Measurements from ENCODE around the gene SS18.

The SS18 gene

GRCh38 chr18:26085056-26085455 is 5.4 kb downstream of the SS18 start:
- no peak for DNase-seq (ENCODE audit: extremely low spot score)
- CTCF ChIA-PET = no interaction called here
- POLR2A ChIA-PET = no interaction called here
- TF ChIP-seq ZNF384 (IDR thresholded peaks at IDR 0.05) (no peak), HDGF (IDR thresholded peaks at IDR 0.05; ENCODE audit: borderline replicate concordance) (no peak), CTBP1 (IDR thresholded peaks at IDR 0.05; ENCODE audit: borderline replicate concordance) (no peak), TARDBP (IDR thresholded peaks at IDR 0.05) (no peak), FOXM1 (IDR thresholded peaks at IDR 0.05; ENCODE audit: borderline replicate concordance) (no peak), SP1 (IDR thresholded peaks at IDR 0.05) (no peak), SUZ12 (IDR thresholded peaks at IDR 0.05) (no peak)

GRCh38 chr18:26083099-26083498 is 7.3 kb downstream of the SS18 start:
- POLR2A ChIA-PET = no interaction called here
- no peak for TF ChIP-seq HDGF (IDR thresholded peaks at IDR 0.05; ENCODE audit: borderline replicate concordance)
- TF ChIP-seq L3MBTL2 (conservative IDR thresholded peaks at IDR 0.05) = no peak
- no peak for TF ChIP-seq FOXA1 (IDR thresholded peaks at IDR 0.05)
- TF ChIP-seq FOXK2 (IDR thresholded peaks at IDR 0.05) = no peak

GRCh38 chr18:26082475-26082874 is 7.9 kb downstream of the SS18 start:
- CTCF ChIA-PET = no interaction called here
- POLR2A ChIA-PET = no interaction called here
- DNase-seq (ENCODE audit: extremely low spot score) = no peak
- TF ChIP-seq ZNF384 (IDR thresholded peaks at IDR 0.05) (no peak), FOXM1 (IDR thresholded peaks at IDR 0.05; ENCODE audit: borderline replicate concordance) (no peak), SP1 (IDR thresholded peaks at IDR 0.05) (no peak), TARDBP (IDR thresholded peaks at IDR 0.05) (no peak), L3MBTL2 (conservative IDR thresholded peaks at IDR 0.05) (no peak), ELF4 (IDR thresholded peaks at IDR 0.05) (no peak), CTBP1 (IDR thresholded peaks at IDR 0.05; ENCODE audit: borderline replicate concordance) (no peak), ARNT (IDR thresholded peaks at IDR 0.05) (no peak)

More at GRCh38 chr18:26083099-26083498, 7.3 kb downstream of the SS18 start:
- DNase-seq (ENCODE audit: extremely low spot score) = no peak
- CTCF ChIA-PET = no interaction called here

DNA sequence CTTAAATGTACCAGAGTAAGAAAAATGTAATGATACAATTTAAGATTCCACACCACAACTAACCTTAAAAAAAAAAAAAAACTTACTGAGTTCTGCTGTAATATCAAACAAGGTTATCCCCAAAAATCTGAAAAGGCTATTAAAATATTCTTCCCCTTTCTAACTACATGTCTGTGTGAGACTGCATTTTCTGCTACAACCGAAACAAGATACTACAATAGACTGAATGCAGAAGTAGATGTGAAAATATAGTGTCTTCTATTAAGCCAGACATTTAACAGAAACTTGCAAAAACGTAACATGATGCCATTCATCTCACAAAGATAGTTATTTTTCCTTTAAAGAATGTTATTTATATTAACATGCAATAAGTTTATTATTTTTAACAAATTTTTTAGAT is 16.2 kb downstream of the SS18 start:
- ChIA-PET CTCF (no interaction called here), POLR2A (no interaction called here)
- TF ChIP-seq NFRKB (IDR thresholded peaks at IDR 0.05) (no peak), LEF1 (IDR thresholded peaks at IDR 0.05; ENCODE audit: borderline replicate concordance) (no peak), CTBP1 (IDR thresholded peaks at IDR 0.05; ENCODE audit: borderline replicate concordance) (no peak), TARDBP (IDR thresholded peaks at IDR 0.05) (no peak), SP1 (IDR thresholded peaks at IDR 0.05) (no peak), PKNOX1 (IDR thresholded peaks at IDR 0.05) (no peak), SUZ12 (IDR thresholded peaks at IDR 0.05) (no peak), FOXM1 (IDR thresholded peaks at IDR 0.05; ENCODE audit: borderline replicate concordance) (no peak), FOXK2 (IDR thresholded peaks at IDR 0.05) (no peak), HDGF (IDR thresholded peaks at IDR 0.05; ENCODE audit: borderline replicate concordance) (no peak), BHLHE40 (IDR thresholded peaks at IDR 0.05; ENCODE audit: borderline replicate concordance) (no peak)
- no peak for DNase-seq (ENCODE audit: extremely low spot score)

GRCh38 chr18:26073758-26074157 is 16.7 kb downstream of the SS18 start:
- DNase-seq (ENCODE audit: extremely low spot score) = no peak
- ChIA-PET POLR2A (no interaction called here), CTCF (no interaction called here)
- no peak for TF ChIP-seq CTBP1 (IDR thresholded peaks at IDR 0.05; ENCODE audit: borderline replicate concordance)

DNA sequence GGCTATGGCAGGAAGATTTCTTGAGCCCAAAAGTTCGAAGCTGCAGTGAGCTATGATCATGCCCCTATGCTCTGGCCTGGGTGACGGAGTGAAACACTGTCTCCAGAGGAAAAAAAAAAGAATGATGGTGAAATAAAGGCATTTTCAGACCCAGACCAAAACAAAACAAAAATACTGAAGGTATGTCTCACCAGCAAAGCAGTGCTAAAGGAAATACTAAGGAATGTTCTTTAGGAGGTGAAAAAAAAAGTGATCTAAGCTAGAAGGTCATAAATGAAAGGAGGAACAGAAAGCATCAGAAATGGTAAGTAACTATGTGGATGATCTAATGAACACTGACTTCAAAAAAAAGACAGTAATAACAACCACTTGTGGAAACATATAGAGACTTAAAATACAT is 18.7 kb downstream of the SS18 start:
- DNase-seq (ENCODE audit: extremely low spot score) = no peak
- ChIA-PET CTCF (no interaction called here), POLR2A (no interaction called here)
- TF ChIP-seq ZNF384 (IDR thresholded peaks at IDR 0.05) (no peak), CTBP1 (IDR thresholded peaks at IDR 0.05; ENCODE audit: borderline replicate concordance) (no peak), ELF4 (IDR thresholded peaks at IDR 0.05) (no peak), HDGF (IDR thresholded peaks at IDR 0.05; ENCODE audit: borderline replicate concordance) (no peak), TARDBP (IDR thresholded peaks at IDR 0.05) (no peak), NFRKB (IDR thresholded peaks at IDR 0.05) (no peak), FOXK2 (IDR thresholded peaks at IDR 0.05) (no peak), L3MBTL2 (conservative IDR thresholded peaks at IDR 0.05) (no peak), SUZ12 (IDR thresholded peaks at IDR 0.05) (no peak), FOXM1 (IDR thresholded peaks at IDR 0.05; ENCODE audit: borderline replicate concordance) (no peak), ARNT (IDR thresholded peaks at IDR 0.05) (no peak), PKNOX1 (IDR thresholded peaks at IDR 0.05) (no peak), FOXA1 (IDR thresholded peaks at IDR 0.05) (no peak)

GRCh38 chr18:26071020-26071419 is 19.4 kb downstream of the SS18 start:
- CTCF ChIA-PET = no interaction called here
- POLR2A ChIA-PET = no interaction called here
- TF ChIP-seq FOXA1 (IDR thresholded peaks at IDR 0.05) = no peak
- TF ChIP-seq BHLHE40 (IDR thresholded peaks at IDR 0.05; ENCODE audit: borderline replicate concordance) = no peak
- no peak for TF ChIP-seq CTBP1 (IDR thresholded peaks at IDR 0.05; ENCODE audit: borderline replicate concordance)
- TF ChIP-seq TARDBP (IDR thresholded peaks at IDR 0.05) = no peak
- TF ChIP-seq PKNOX1 (IDR thresholded peaks at IDR 0.05) = no peak
- TF ChIP-seq SP1 (IDR thresholded peaks at IDR 0.05) = no peak
- no peak for TF ChIP-seq HDGF (IDR thresholded peaks at IDR 0.05; ENCODE audit: borderline replicate concordance)
- no peak for DNase-seq (ENCODE audit: extremely low spot score)
